AG04450 (cell line): ENCODE data around the gene ICAM5. TPM values are rescaled to one million over a fixed set of nuclear protein-coding genes. Genes with fewer than 3 reads are reported as not detected.
"Not testable (repeated sequence)": the region's sequence is repeated elsewhere in the genome, so short reads cannot be mapped to it uniquely, and the experiment has no call there.

Experiments
- CTCF ChIA-PET: fragments of 300-600, 350-600 bp; formaldehyde crosslinking; extraction: SDS; loops from one replicate; lab custom pipeline; 2022; ENCODE audit warnings: antibody characterized with exemption, inconsistent platforms; lab: Charles Lee
- POLR2A ChIA-PET: fragments of 350-600 bp; formaldehyde crosslinking; extraction: SDS; loops from one replicate; lab custom pipeline; 2021; ENCODE audit warnings: antibody characterized with exemption, inconsistent platforms; lab: Yijun Ruan, JAX
- DNase-seq: peaks from one replicate; pipeline ENCODE4 v3.0.0-alpha.2; 2011; ENCODE audit warnings: low read depth, low spot score
- H3K27ac ChIP-seq: one replicate; pipeline ENCODE4 v1.5.1; 2012; ENCODE audit warnings: low read depth, low read length, control low read depth
- H3K27me3 ChIP-seq: one replicate; pipeline ENCODE4 v1.6.0; 2012; ENCODE audit warnings: low read length; ENCODE audit not compliant: control insufficient read depth, insufficient read depth
- H3K4me3 ChIP-seq: 2 replicates; pipeline ENCODE4 v1.5.1; 2011; ENCODE audit warnings: mild to moderate bottlenecking, low read depth, low read length, control low read depth
- H3K9me3 ChIP-seq: 2 replicates; pipeline ENCODE4 v1.5.1; 2012; ENCODE audit warnings: low read length; ENCODE audit not compliant: control insufficient read depth, insufficient read depth
- polyA plus RNA-seq: library from polyadenylated mRNA; depleted of rRNA; stranded (reverse); fragments of >200 nt; gene quantifications from 2 replicates; pipeline ENCODE4 v1.2.3, GENCODE V29; 2011
- TF ChIP-seq, protein P1 (sequence below): IDR thresholded peaks from 2 replicates; pipeline ENCODE4 v1.5.1; 2011; ENCODE audit warnings: low read depth, low read length, control low read depth, inconsistent platforms

Gene ICAM5
- polyA plus RNA-seq, 1 experiment, result 3.8 TPM

DNA sequence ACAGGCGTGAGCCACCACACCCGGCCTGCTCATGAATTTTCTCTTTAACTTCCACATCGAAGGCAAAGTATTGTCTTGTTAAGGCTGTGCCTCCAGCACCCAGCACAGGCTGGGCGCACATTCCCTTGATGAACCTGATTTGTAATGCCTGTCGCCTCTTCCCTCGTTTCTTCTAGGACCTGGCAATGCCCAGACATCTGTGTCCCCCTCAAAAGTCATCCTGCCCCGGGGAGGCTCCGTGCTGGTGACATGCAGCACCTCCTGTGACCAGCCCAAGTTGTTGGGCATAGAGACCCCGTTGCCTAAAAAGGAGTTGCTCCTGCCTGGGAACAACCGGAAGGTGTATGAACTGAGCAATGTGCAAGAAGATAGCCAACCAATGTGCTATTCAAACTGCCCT lies 15.2 kb upstream of the ICAM5 start:
- Histone ChIP-seq H3K4me3 (no peak overlapping the region), H3K27ac (peak overlapping the region; percentile 11), H3K27me3 (no peaks in the 10 kb centered on the region), H3K9me3 (no peaks in the 10 kb centered on the region; the same call in 1 of the 2 replicates)
- POLR2A ChIA-PET, result interaction anchor here (1.2 kb wide), 1 partner anchor 114 kb away, joined by 3 read pairs; no protein-coding TSS in a partner anchor
- no peak for DNase-seq
- TF ChIP-seq, protein P1, sequence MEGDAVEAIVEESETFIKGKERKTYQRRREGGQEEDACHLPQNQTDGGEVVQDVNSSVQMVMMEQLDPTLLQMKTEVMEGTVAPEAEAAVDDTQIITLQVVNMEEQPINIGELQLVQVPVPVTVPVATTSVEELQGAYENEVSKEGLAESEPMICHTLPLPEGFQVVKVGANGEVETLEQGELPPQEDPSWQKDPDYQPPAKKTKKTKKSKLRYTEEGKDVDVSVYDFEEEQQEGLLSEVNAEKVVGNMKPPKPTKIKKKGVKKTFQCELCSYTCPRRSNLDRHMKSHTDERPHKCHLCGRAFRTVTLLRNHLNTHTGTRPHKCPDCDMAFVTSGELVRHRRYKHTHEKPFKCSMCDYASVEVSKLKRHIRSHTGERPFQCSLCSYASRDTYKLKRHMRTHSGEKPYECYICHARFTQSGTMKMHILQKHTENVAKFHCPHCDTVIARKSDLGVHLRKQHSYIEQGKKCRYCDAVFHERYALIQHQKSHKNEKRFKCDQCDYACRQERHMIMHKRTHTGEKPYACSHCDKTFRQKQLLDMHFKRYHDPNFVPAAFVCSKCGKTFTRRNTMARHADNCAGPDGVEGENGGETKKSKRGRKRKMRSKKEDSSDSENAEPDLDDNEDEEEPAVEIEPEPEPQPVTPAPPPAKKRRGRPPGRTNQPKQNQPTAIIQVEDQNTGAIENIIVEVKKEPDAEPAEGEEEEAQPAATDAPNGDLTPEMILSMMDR, result no peak
- CTCF ChIA-PET, result no interaction called here

DNA sequence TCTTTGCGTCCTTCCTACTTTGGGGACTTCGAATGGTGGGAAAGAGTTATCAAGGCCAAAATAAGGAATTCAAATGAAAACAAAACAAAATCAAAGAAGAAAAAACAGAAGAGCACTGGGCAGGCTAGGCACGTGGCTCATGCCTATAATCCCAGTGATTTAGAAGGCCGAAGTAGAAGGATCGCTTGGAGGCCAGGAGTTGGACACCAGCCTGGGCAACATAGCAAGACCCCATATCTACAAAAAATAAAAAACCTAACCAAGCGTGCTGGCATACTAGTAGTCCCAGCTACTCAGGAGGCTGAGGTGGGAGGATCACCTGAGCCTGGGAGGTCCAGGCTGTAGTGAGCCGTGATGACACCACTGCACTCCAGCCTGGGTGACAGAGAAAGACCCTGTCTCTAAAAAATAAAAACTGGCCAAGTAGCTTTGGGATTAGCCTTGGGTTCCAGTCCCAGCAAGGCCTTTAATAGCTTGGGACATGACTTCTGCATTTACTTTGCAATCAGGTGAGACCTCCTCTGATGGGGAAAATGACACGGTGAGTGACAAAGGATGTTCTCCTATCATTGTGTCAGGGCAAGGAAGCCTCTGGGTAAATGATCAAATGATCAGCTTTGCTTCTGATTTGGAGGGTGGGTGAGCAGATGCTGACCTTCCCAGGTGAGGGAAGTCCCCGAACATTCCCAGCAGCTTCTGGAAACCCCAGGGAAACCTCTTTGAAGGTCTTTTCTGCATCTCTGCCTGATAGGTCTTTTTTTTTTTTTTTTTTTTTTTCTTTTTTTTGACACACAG lies 11.8 kb upstream of the ICAM5 start:
- ChIA-PET CTCF (interaction anchor here (0.6 to 1.5 kb wide), 2 partner anchors 12 to 18 kb away, joined by 3 to 6 read pairs; partner anchors contain the start of gene ICAM5), POLR2A (interaction anchor here (1.4 to 1.5 kb wide), 2 partner anchors 8 to 13 kb away, joined by 5 read pairs; partner anchors contain the start of gene ICAM4)
- H3K4me3 ChIP-seq, result no peak overlapping the region
- DNase-seq, result no peak
- H3K27ac ChIP-seq, result no peak overlapping the region
- TF ChIP-seq, protein P1, result no peak
- H3K9me3 ChIP-seq, result no peaks in the 10 kb centered on the region
- H3K27me3 ChIP-seq, result no peaks in the 10 kb centered on the region

DNA sequence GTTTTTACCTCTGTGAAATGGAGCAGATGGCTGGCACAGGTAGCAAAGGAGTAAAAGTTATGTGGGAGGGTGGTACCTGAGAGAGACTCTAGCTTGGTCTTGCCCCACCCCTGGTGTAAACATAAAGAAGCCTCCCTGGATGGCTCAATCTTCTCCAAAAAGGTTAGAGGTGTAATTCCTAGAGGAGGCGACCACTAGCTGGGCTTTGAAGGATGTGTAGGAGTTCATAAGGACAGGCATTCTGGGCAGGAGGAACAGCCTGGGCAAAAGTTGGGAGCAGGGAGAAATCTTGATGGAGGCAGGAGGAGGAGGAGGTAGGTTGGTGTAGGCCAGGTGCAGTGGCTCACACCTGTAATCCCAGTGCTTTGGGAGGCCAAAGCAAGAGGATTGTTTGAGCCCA lies 10.8 kb upstream of the ICAM5 start:
- no peaks in the 10 kb centered on the region for H3K9me3 ChIP-seq
- TF ChIP-seq, protein P1, result no peak
- ChIA-PET CTCF (interaction anchor here (0.6 to 0.7 kb wide), 3 partner anchors 55 to 294 kb away, joined by 3 to 6 read pairs (median 3); no protein-coding TSS in a partner anchor), POLR2A (interaction anchor here (1.2 kb wide), 1 partner anchor 8 kb away, joined by 3 read pairs; the partner anchor contains the start of gene ICAM1)
- DNase-seq, result no peak
- no peaks in the 10 kb centered on the region for H3K27me3 ChIP-seq
- H3K27ac ChIP-seq, result no peak overlapping the region
- H3K4me3 ChIP-seq, result no peak overlapping the region

- Histone ChIP-seq H3K9me3 (no peaks in the 10 kb centered on the region), H3K27me3 (no peaks in the 10 kb centered on the region), H3K27ac (no peak overlapping the region), H3K4me3 (no peak overlapping the region)
- ChIA-PET CTCF (interaction anchor here (0.6 to 1.6 kb wide), 4 partner anchors 13 to 293 kb away, joined by 3 to 6 read pairs (median 4); no protein-coding TSS in a partner anchor), POLR2A (interaction anchor here (1.2 to 1.4 kb wide), 2 partner anchors 9 to 10 kb away, joined by 3 to 5 read pairs; partner anchors contain the start of genes ICAM1 and ICAM5)
- DNase-seq, result no peak
- TF ChIP-seq, protein P1, result no peak
Measured at GRCh38 chr19:10279737-10280442, 9.9 kb upstream of the ICAM5 start.

- H3K27me3 ChIP-seq, DNase-seq, H3K4me3 ChIP-seq, CTCF ChIA-PET, H3K27ac ChIP-seq, H3K9me3 ChIP-seq: not testable (repeated sequence)
- POLR2A ChIA-PET, result interaction anchor here (0.7 kb wide), 1 partner anchor 109 kb away, joined by 6 read pairs; no protein-coding TSS in a partner anchor
Measured at GRCh38 chr19:10282043-10282442, 7.7 kb upstream of the ICAM5 start.
